HL-60 (cell line): ENCODE data around the gene WSCD1.

Experiments
- CTCF ChIP-seq: IDR thresholded peaks from one replicate; pipeline ENCODE4 v1.5.1; 2011; ENCODE audit warnings: low read length, control low read depth, inconsistent platforms; ENCODE audit not compliant: insufficient read depth
- GABPA ChIP-seq: IDR thresholded peaks from 2 replicates; pipeline ENCODE4 v1.6.1; 2012; ENCODE audit warnings: low read depth
- POLR2AphosphoS5 ChIP-seq: IDR thresholded peaks from 2 replicates; pipeline ENCODE4 v1.6.1; 2012; ENCODE audit warnings: low read depth
- REST ChIP-seq: IDR thresholded peaks from 2 replicates; pipeline ENCODE4 v1.6.1; 2012; ENCODE audit warnings: low read depth; ENCODE audit not compliant: insufficient replicate concordance
- SPI1 ChIP-seq: IDR thresholded peaks from 2 replicates; pipeline ENCODE4 v1.6.1; 2012; ENCODE audit warnings: low read depth, mild to moderate bottlenecking, borderline replicate concordance

GRCh38 chr17:6100891-6101500 lies 30.8 kb downstream of the WSCD1 start:
- TF ChIP-seq CTCF (no peak), REST (no peak), POLR2AphosphoS5 (no peak), SPI1 (no peak), GABPA (no peak)
